ENCODE data around the gene XPO4.
A peak's percentile ranks its signal among the peaks of the same experiment; 100 is the strongest.

The XPO4 gene

DNA sequence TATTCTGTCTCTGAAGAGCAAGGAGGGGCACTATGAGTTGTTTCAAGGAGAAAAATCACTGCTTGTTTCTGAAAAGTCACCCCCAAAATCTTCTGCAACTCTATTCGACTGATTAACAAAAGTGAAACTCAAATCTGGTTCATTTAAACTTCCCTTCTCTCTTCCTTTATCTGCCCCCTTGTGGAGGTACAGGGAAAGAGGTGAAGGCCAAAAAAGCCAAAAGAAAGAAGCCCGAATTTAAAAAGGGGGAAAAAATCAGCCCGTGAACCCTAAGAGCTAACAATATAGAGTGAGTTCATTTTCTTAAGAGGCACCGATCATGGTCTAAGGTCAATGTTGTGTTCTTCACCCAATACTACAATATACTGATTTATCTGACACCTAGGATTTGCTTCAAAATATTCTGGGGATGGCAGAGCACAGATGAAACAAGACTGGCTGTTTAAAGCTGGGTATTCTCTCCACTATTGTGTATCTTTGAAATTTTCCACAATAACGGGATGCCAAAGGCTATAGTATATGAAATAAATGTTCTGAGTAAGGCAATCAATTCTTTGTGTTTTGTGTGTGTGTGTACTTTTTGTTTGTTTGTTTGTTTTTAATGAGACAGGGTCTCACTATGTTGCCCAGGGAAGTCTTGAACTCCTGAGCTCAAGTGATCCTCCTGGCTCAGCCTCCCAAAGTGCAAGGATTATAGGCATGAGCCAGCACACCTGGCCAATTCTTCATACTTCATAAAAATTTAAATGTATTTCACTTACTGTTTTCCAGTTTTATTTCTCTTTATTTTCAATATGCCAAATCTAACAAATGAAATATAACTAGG is 73.8 kb downstream of the XPO4 start:
- DNase-seq (ENCODE audit: low spot score): peak; percentile 56

GRCh38 chr13:20826843-20827560 is 75.5 kb downstream of the XPO4 start:
- no peak for DNase-seq (ENCODE audit: low spot score)

- DNase-seq (ENCODE audit: low spot score): no peak
These were observed 76.2 kb downstream of the XPO4 start for GRCh38 chr13:20826301-20826700.

DNA sequence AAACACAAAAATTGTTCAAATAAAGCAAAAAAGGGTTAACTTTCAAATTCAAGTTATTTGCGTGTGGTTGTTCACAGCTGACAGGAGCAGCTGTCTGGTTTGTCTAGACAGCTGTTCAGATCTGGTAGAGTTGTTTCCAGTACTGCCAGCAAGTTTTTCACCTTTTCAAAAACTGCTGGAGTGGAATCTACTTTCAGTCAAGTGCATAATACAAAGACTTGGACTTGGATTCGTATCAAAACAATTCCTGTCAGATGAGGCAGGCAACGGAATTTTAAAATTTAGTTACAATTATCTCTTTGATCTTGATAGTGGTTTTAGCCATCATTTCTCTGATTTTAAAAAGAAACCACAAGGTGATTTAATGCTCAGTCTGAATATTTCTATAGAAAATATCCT is 77.1 kb downstream of the XPO4 start:
- no peak for DNase-seq (ENCODE audit: low spot score)

- no peak for DNase-seq (ENCODE audit: low spot score)
These were observed 77.6 kb downstream of the XPO4 start for GRCh38 chr13:20824762-20825476.

DNA sequence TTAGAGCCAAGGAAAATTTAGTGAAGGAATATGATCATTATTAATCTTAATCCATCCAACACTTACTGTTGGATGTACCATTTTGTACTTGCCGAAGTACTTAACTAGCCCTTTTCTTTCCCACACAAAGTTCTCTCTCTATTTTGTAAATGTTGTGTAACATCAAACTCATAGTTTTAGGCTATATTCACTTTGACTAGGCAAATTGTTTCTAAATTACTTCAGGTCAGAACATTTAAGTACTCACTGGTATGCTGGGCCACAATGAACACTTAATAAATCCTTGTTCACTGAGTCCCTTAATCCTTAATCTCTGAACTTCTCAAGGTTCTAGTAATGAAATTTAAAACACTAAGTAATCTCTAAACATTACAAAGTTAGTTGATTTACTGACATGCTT is 79.5 kb downstream of the XPO4 start:
- DNase-seq (ENCODE audit: low spot score): no peak

- no peak for DNase-seq (ENCODE audit: low spot score)
These were observed 80.1 kb downstream of the XPO4 start for GRCh38 chr13:20822406-20822805.

DNA sequence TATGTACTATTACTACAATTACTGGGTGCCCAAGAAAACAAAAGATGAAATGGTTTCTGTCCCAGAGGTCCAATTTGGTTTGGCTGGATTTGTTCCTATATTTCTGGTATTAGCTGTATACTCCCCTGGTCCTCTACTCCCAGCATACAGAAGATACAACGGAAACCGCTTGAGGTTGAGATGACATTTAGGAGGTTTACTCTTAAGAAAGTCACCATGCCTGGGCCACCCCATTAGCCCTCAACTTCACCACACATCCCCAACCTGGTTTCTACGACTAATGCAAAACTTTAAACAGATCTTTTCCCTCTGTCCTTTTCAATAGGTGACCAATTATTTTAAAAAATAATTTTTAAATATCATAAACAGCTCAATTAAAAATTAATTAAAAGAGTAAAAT is 82.8 kb downstream of the XPO4 start:
- DNase-seq (ENCODE audit: low spot score): no peak

DNA sequence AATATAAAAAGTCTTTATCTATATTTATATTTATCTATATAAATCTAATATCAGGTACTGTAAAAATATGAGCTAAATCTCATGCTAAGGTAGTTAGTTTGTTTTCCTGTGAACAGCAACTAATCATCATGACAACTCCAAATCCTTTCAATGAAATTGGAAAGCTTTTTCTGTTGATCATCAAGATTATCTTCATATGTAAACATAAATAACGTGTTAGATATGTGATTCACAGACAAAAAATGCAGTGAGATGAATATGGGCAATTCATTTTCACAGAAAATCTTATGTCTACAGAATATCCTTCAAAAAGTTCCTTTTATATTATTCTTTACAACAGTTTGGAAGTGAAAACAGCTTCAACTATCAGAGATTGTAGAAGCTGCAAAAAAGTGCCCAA is 87.1 kb downstream of the XPO4 start:
- no peak for DNase-seq (ENCODE audit: low spot score)

DNA sequence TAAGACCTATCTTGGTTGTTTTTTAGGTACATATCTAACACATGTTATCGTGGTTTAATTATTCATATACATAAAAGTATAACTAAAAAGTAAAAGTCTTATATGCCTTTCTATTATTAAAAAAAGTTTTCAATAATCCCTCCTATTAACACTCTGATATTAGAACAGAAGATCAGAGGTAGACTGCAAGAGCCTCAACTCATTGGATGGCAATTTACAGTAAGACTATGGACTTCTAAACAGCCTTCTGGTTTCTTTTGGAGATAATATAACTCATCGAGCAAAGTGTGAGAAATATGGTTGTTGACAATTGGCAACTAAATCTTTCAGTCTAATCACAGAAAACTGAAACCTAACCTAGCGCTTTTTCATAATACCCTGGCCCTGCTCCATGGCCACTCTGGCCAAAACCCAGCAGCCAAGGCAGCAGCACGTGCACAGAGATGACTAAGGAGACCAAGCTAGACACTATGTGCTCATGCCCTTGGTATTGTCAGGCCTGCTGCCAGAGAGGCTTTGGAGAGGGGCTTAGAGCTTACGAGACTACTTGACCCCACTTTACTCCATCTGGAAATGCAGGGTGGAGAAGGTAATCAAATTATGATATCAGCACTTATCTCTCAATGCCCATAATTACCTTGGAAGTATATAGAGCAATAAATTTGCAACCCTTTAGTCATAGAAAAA is 88.2 kb downstream of the XPO4 start:
- no peak for DNase-seq (ENCODE audit: low spot score)

DNA sequence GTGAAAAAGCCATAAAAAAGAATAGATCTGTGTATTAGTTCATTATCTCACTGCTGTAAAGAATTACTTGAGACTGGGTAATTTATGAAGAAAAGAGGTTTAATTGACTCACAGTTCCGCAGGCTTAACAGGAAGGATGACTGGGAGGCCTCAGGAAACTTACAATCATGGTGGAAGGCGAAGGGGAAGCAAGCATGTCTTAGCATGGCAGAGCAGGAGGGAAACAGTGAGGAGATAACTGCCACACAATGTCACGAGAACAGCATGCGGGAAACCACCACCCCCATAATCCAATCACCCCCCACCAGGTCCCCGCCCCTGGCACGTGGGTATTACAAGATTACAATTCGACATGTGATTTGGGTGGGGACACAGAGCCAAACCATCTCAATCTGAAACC is 89.7 kb downstream of the XPO4 start:
- DNase-seq (ENCODE audit: low spot score): no peak

DNA sequence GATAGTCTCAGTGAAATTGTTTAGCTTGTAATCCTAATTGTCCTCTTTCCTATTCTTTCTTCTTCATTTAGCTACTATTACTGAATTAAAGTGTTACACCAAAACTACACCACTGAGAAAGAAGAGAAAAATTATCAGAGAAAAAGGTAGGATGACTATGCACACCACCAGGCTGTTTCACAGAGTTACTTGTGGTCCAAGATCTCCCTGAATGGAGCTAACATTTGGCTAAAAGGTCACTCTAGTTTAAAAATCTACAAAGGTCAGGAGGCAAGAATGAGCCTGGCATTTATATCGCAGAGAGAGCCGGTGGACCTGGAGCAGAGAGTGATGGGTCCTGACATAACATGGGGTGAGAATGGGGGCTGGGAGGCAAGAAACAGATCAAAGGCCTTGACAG is 91.7 kb downstream of the XPO4 start:
- no peak for DNase-seq (ENCODE audit: low spot score)

DNA sequence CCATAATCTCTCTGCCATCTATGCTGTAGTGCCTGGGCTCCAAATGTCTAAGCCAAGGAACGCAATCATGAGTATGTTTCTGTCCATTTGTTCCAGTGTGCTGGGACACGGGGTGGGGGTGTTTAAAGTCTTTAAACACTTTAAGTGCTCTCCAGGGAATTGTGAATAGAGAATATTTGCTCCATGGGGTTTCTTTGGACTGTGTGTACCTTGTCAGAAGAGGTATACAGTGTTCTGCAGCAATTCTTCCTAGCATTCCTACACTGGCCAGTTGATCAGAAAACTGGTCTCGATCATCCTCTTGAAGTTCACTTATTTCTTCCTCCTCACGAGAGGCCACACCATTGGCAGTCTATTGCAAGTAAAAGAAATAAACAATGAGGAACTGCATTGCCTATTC is 93.7 kb downstream of the XPO4 start:
- no peak for DNase-seq (ENCODE audit: low spot score)

DNA sequence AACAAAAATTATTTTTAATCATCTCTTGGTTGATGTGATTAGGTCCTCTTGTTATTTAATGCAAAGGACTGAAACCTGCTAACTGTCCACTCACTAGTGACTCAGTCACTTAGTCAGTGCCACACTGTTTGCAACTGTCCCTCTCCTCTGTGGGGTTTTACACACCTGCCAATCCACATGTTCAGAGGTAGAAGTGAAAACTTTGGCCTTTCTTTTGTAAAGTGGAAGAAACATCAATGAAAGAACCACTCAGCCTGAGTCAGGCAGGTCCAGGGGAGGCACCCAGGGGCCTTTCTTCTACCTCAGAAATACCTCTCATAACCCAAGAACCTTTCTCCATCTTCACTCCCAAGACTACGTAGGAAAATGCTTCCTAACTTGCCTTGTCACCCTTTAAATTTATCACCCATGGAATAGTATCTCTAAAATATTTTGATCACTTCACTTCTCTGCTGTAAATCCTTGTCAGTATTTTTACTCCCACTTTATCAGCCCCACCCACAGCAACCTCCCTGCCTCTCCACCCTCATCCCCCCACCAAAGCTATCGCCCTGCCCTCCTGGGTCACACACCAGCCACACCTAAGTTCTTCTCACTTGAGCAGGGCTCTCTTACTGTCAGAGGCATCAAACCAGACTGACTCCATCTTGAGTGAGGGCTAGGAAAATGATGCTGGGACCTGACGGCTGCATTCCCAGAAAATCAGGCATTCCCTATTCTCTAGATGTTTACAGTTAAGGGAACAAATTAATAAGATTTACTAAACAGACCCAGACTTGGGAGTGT is 99.2 kb downstream of the XPO4 start:
- DNase-seq (ENCODE audit: low spot score): no peak

GRCh38 chr13:20801707-20802106 is 100.8 kb downstream of the XPO4 start:
- DNase-seq (ENCODE audit: low spot score): no peak

DNA sequence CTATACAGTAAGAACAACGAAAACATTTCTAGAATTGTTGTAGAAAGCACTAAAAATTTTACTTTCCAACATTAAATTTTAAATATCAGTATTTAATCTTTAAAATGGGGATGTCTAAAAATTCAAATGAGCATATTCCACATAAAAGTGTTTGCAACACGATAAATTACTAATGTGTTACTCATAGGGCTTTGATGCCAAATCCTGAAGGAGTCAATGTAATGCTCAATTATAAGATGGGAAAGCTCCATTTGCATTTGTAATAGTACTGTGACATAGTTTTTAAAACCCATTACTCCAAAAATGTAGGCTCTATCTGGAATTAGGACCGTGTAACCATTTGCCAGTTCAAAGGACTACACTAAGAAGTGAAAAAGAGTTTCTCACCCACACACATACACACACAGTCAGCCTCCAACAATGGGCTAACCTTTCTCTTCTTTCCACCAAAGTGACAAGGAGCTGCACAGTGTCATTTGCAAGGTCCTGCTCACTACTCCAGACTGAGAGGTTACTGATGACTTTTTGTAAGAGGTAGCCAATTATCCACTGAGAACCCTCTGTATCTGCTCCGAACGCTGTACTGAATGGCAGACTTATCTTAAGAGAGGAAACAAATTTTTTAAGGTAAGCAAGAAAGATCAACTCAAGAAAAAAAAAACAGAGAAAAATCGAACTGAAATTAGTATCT is 102.7 kb downstream of the XPO4 start:
- DNase-seq (ENCODE audit: low spot score): no peak

GRCh38 chr13:20798027-20798426 is 104.5 kb downstream of the XPO4 start:
- DNase-seq (ENCODE audit: low spot score): no peak

GRCh38 chr13:20796791-20797508 is 105.6 kb downstream of the XPO4 start:
- DNase-seq (ENCODE audit: low spot score): no peak

- DNase-seq (ENCODE audit: low spot score): no peak
These were observed 112.9 kb downstream of the XPO4 start for GRCh38 chr13:20789665-20790064.

DNA sequence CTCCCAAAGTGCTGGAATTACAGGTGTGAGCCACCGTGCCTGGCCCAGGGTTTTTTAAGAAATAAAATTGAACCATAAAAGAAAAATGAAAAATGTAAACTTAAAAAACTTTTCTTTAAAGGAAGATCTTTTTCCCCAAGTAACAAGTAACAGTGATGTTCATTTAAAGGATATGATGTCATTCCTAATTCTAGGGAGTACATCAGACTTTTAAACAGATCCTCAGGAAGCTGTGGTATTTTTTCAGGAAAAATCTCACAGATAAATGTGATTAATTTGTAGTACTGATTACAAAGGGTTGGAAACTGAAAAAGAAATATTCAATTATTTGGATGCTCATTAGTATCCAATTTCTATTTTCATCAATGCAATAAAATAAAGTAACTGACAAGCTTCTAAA is 114.2 kb downstream of the XPO4 start:
- DNase-seq (ENCODE audit: low spot score): no peak
